ENCODE results near the gene RIMS1. TPM values are rescaled to one million over a fixed set of nuclear protein-coding genes. Genes with fewer than 3 reads are reported as not detected.

RIMS1 gene
- total and polyA plus RNA-seq, 2 donors (not counting 1 experiment from before 2014, with no cell fraction given): not detected

DNA sequence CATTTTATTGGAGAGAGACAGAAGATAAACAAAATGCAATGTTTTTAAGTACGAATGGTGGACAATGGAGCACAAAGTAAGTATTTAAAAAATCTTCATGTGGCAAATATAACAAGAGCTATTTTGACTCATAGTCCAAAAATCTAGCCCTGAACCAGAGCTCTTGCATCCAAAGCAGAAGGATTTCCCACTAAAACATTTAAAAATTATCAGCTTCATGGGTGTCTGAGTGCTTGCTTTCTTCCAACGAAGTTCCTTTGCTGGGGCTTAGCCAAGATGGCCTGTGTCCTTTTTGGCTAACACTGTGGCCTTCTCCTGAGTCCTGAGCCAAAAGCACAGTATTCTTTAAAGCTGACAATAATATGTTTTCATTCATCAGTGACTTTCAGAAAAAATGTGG is 161.7 kb downstream of the RIMS1 start:
- CTCF ChIA-PET: no interaction called here
- POLR2A ChIA-PET: no interaction called here
- Histone ChIP-seq H3K9ac (ENCODE audit: low read length) (no peak overlapping the region), H3K4me1 (ENCODE audit: control insufficient read depth in 2 of 2, insufficient read depth in 2 of 2, low read length in 2 of 2) (no peaks in the 10 kb centered on the region), H3K36me3 (replicated peaks in 1 of 2; ENCODE audit: control extremely low read depth in 1 of 2, control insufficient read depth in 1 of 2, extremely low read depth in 1 of 2, insufficient read depth in 2 of 2, low read length in 1 of 2) (no peaks in the 10 kb centered on the region), H3K27me3 (replicated peaks in 1 of 4; ENCODE audit: control extremely low read depth in 1 of 4, control insufficient read depth in 3 of 4, insufficient read depth in 4 of 4, low read length in 3 of 4) (no peaks in the 10 kb centered on the region), H3K4me3 (ENCODE audit: control extremely low read depth in 1 of 5, extremely low read depth in 1 of 5, insufficient read depth in 1 of 5, low read depth in 2 of 5, low read length in 4 of 5) (no peak overlapping the region), H3K4me2 (replicated peaks; ENCODE audit: low read depth, low read length, poor library complexity, severe bottlenecking) (no peak overlapping the region), H3K79me2 (ENCODE audit: control insufficient read depth, insufficient read depth, low read length) (no peaks in the 10 kb centered on the region), H3K27ac (ENCODE audit: low read length in 2 of 2) (no peak overlapping the region), H2AFZ (ENCODE audit: insufficient read depth, low read depth, low read length, poor library complexity, severe bottlenecking) (no peak overlapping the region), H3K9me3 (ENCODE audit: control extremely low read depth in 1 of 3, control insufficient read depth in 2 of 3, insufficient read depth in 1 of 3, low read length in 2 of 3) (no peaks in the 10 kb centered on the region), H4K20me1 (ENCODE audit: control insufficient read depth, insufficient read depth, low read length, poor library complexity, severe bottlenecking) (no peaks in the 10 kb centered on the region)
- Mint-ChIP-seq H3K4me1 (no peaks in the 10 kb centered on the region), H3K4me3 (no peak overlapping the region), H3K27me3 (no peaks in the 10 kb centered on the region), H3K9me3 (ENCODE audit: insufficient read depth) (no peaks in the 10 kb centered on the region), H3K27ac (no peak overlapping the region)
- WGBS (ENCODE audit: insufficient coverage): 71% methylated on average over 1 of the region's 2 CpGs
- intact Hi-C loops (cut with micrococcal nuclease): no loop called here
- ATAC-seq (ENCODE audit: low read depth) (no peak), DNase-seq (no peak)
- TF ChIP-seq, protein P1, sequence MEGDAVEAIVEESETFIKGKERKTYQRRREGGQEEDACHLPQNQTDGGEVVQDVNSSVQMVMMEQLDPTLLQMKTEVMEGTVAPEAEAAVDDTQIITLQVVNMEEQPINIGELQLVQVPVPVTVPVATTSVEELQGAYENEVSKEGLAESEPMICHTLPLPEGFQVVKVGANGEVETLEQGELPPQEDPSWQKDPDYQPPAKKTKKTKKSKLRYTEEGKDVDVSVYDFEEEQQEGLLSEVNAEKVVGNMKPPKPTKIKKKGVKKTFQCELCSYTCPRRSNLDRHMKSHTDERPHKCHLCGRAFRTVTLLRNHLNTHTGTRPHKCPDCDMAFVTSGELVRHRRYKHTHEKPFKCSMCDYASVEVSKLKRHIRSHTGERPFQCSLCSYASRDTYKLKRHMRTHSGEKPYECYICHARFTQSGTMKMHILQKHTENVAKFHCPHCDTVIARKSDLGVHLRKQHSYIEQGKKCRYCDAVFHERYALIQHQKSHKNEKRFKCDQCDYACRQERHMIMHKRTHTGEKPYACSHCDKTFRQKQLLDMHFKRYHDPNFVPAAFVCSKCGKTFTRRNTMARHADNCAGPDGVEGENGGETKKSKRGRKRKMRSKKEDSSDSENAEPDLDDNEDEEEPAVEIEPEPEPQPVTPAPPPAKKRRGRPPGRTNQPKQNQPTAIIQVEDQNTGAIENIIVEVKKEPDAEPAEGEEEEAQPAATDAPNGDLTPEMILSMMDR (IDR thresholded peaks at IDR 0.05): no peak
- no peak for TF ChIP-seq EZH2 (IDR thresholded peaks at IDR 0.05; ENCODE audit: borderline replicate concordance, insufficient read depth, low read depth, low read length, poor library complexity, severe bottlenecking)

DNA sequence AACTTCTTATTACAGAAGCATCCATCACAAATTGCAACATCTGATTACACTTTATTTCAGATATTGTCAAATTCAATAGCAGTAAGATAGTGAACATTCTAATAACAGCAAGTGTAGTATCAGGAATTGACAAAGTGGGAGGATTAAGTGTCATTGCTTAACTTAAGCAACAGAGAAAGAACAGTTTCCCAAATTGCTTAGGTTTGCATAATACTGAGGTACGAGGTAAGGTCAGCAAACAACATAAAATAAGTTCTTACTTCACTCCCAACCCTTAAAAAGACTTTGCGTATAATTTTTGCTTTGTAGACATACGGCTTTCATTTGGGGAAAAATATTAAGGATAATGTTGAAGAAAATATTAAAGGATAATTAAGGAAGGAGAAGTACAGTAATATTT is 163.0 kb downstream of the RIMS1 start:
- no peaks in the 10 kb centered on the region for H3K27me3 Mint-ChIP-seq
- no peak overlapping the region for H3K4me2 ChIP-seq (replicated peaks; ENCODE audit: low read depth, low read length, poor library complexity, severe bottlenecking)
- CTCF ChIA-PET: no interaction called here
- POLR2A ChIA-PET: no interaction called here
- no CpG with 5 or more reads among the region's 3 CpGs for WGBS (ENCODE audit: insufficient coverage)
- peaks cover 2% of the 10 kb centered on the region for H3K9me3 Mint-ChIP-seq (ENCODE audit: insufficient read depth)
- H3K36me3 ChIP-seq (replicated peaks in 1 of 2; ENCODE audit: control extremely low read depth in 1 of 2, control insufficient read depth in 1 of 2, extremely low read depth in 1 of 2, insufficient read depth in 2 of 2, low read length in 1 of 2): no peaks in the 10 kb centered on the region
- H3K27me3 ChIP-seq (replicated peaks in 1 of 4; ENCODE audit: control extremely low read depth in 1 of 4, control insufficient read depth in 3 of 4, insufficient read depth in 4 of 4, low read length in 3 of 4): no peaks in the 10 kb centered on the region
- no peaks in the 10 kb centered on the region for H3K4me1 Mint-ChIP-seq
- intact Hi-C loops (cut with micrococcal nuclease): no loop called here
- H3K79me2 ChIP-seq (ENCODE audit: control insufficient read depth, insufficient read depth, low read length): no peaks in the 10 kb centered on the region
- H3K9ac ChIP-seq (ENCODE audit: low read length): no peak overlapping the region
- DNase-seq (no peak), ATAC-seq (ENCODE audit: low read depth) (no peak)
- H3K4me1 ChIP-seq (ENCODE audit: control insufficient read depth in 2 of 2, insufficient read depth in 2 of 2, low read length in 2 of 2): no peaks in the 10 kb centered on the region
- no peak overlapping the region for H2AFZ ChIP-seq (ENCODE audit: insufficient read depth, low read depth, low read length, poor library complexity, severe bottlenecking)
- H3K27ac ChIP-seq (ENCODE audit: low read length in 2 of 2): no peak overlapping the region
- TF ChIP-seq, protein P1 (IDR thresholded peaks at IDR 0.05): no peak
- TF ChIP-seq EZH2 (IDR thresholded peaks at IDR 0.05; ENCODE audit: borderline replicate concordance, insufficient read depth, low read depth, low read length, poor library complexity, severe bottlenecking): no peak
- H3K4me3 ChIP-seq (ENCODE audit: control extremely low read depth in 1 of 5, extremely low read depth in 1 of 5, insufficient read depth in 1 of 5, low read depth in 2 of 5, low read length in 4 of 5): no peak overlapping the region
- no peak overlapping the region for H3K27ac Mint-ChIP-seq
- H3K9me3 ChIP-seq (ENCODE audit: control extremely low read depth in 1 of 3, control insufficient read depth in 2 of 3, insufficient read depth in 1 of 3, low read length in 2 of 3): no peaks in the 10 kb centered on the region
- no peak overlapping the region for H3K4me3 Mint-ChIP-seq
- H4K20me1 ChIP-seq (ENCODE audit: control insufficient read depth, insufficient read depth, low read length, poor library complexity, severe bottlenecking): no peaks in the 10 kb centered on the region

Data from B cell (primary cell).